Prostate gland (tissue), 2 donors: ENCODE data around the gene ACAD10.

ENCODE experiments used
- POLR2A ChIP-seq: fragments of 450-650 bp; IDR thresholded peaks from one replicate; pipeline ENCODE4 v1.6.1; 2016; ENCODE audit warnings: antibody characterized with exemption, mild to moderate bottlenecking
- POLR2AphosphoS5 ChIP-seq: sonication (generic); formaldehyde crosslinking; IDR thresholded peaks from one replicate; pipeline ENCODE4 v1.6.1; 2017; ENCODE audit warnings: antibody characterized with exemption
- TF ChIP-seq, protein P1 (sequence below), 4 experiments: fragments of 200-600 bp in 2 of 4; fragments of 450-650 bp in 2 of 4; sonication (generic) in 2 of 4; IDR thresholded peaks; 1 replicate in 3 of 4; 2 replicates in 1 of 4; pipeline ENCODE4 v1.5.1; 2016 to 2019; ENCODE audit warnings: antibody characterized with exemption in 4 of 4, mild to moderate bottlenecking in 2 of 4, moderate library complexity in 2 of 4

DNA sequence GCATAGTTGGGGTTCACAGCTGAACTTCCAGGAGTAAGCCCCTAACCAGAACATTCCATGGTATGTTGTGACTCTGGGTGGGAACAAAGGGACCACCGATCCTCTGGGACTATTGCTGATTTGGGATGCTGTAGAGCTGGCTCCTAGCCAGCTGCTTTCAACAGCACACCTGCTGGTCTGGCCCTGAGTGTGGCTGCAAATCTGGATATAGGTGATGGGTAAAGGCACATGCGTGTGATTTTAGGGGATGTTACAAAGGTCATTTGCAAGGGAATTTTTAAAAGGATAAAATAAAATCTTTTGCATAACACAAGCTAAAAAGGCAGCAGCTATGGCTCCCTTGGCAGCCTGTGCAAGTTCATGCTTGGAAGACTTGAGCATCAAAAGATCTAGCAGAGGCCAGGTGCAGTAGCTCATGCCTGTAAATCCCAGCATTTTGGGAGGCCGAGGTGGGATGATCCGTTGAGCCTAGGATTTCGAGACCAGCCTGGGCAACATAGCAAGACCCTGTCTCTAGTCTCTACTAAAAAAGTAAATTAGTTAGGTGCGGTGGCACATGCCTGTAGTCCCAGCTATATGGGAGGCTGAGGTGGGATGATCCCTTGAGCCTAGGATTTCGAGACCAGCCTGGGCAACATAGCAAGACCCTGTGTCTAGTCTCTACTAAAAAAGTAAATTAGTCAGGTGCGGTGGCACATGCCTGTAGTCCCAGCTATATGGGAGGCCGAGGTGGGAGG is 82.5 kb downstream of the ACAD10 start:
- TF ChIP-seq, protein P1, sequence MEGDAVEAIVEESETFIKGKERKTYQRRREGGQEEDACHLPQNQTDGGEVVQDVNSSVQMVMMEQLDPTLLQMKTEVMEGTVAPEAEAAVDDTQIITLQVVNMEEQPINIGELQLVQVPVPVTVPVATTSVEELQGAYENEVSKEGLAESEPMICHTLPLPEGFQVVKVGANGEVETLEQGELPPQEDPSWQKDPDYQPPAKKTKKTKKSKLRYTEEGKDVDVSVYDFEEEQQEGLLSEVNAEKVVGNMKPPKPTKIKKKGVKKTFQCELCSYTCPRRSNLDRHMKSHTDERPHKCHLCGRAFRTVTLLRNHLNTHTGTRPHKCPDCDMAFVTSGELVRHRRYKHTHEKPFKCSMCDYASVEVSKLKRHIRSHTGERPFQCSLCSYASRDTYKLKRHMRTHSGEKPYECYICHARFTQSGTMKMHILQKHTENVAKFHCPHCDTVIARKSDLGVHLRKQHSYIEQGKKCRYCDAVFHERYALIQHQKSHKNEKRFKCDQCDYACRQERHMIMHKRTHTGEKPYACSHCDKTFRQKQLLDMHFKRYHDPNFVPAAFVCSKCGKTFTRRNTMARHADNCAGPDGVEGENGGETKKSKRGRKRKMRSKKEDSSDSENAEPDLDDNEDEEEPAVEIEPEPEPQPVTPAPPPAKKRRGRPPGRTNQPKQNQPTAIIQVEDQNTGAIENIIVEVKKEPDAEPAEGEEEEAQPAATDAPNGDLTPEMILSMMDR (IDR thresholded peaks at IDR 0.05), result no peak
- TF ChIP-seq POLR2A (no peak), POLR2AphosphoS5 (no peak)
